ENCODE data around the gene SPDYE17.
"Not testable (repeated sequence)": the region's sequence is repeated elsewhere in the genome, so short reads cannot be mapped to it uniquely, and the experiment has no call there.

Gene SPDYE17

GRCh38 chr7:77032261-77032660 lies at the start of gene SPDYE17:
TSS of gene SPDYE17 (minus strand) at chr7:77032361. CDS start at chr7:77030570, 1,791 bp downstream.
- not testable (repeated sequence) for DNase-seq (ENCODE audit: low read depth in 2 of 2)

GRCh38 chr7:77080236-77080635 lies 48.1 kb upstream of the SPDYE17 start:
- not testable (repeated sequence) for DNase-seq (ENCODE audit: low read depth in 2 of 2)

GRCh38 chr7:77079624-77080023 lies 47.5 kb upstream of the SPDYE17 start:
- not testable (repeated sequence) for DNase-seq (ENCODE audit: low read depth in 2 of 2)

GRCh38 chr7:77079112-77079511 lies 47.0 kb upstream of the SPDYE17 start:
- DNase-seq (ENCODE audit: low read depth in 2 of 2) = not testable (repeated sequence)

GRCh38 chr7:77077060-77077459 lies 44.9 kb upstream of the SPDYE17 start:
- DNase-seq (ENCODE audit: low read depth in 2 of 2) = not testable (repeated sequence)

GRCh38 chr7:77074786-77075396 lies 42.7 kb upstream of the SPDYE17 start:
- not testable (repeated sequence) for DNase-seq (ENCODE audit: low read depth in 2 of 2)

- not testable (repeated sequence) for DNase-seq (ENCODE audit: low read depth in 2 of 2)
These were observed 38.9 kb upstream of the SPDYE17 start for GRCh38 chr7:77071108-77071507.

GRCh38 chr7:77065869-77066268 lies 33.7 kb upstream of the SPDYE17 start:
- not testable (repeated sequence) for DNase-seq (ENCODE audit: low read depth in 2 of 2)

GRCh38 chr7:77063732-77064131 lies 31.6 kb upstream of the SPDYE17 start:
- DNase-seq (ENCODE audit: low read depth in 2 of 2) = not testable (repeated sequence)

GRCh38 chr7:77062557-77062956 lies 30.4 kb upstream of the SPDYE17 start, which contains the start of gene SPDYE18:
TSS of gene SPDYE18 (minus strand) at chr7:77062558. CDS start at chr7:77060512, 2,046 bp downstream.
- DNase-seq (ENCODE audit: low read depth in 2 of 2) = not testable (repeated sequence)

GRCh38 chr7:77026349-77026748 lies 5.8 kb downstream of the SPDYE17 start:
- DNase-seq (ENCODE audit: low read depth in 2 of 2) = not testable (repeated sequence)

- not testable (repeated sequence) for DNase-seq (ENCODE audit: low read depth in 2 of 2)
These were observed 22.0 kb downstream of the SPDYE17 start for GRCh38 chr7:77010074-77010680.

GRCh38 chr7:77008000-77008399 lies 24.2 kb downstream of the SPDYE17 start:
- not testable (repeated sequence) for DNase-seq (ENCODE audit: low read depth in 2 of 2)

GRCh38 chr7:77006127-77007110 lies 25.7 kb downstream of the SPDYE17 start:
- DNase-seq (ENCODE audit: low read depth in 2 of 2) = not testable (repeated sequence)

- DNase-seq (ENCODE audit: low read depth in 2 of 2) = not testable (repeated sequence)
These were observed 26.6 kb downstream of the SPDYE17 start for GRCh38 chr7:77005461-77006057.

GRCh38 chr7:77004151-77004550 lies 28.0 kb downstream of the SPDYE17 start:
- not testable (repeated sequence) for DNase-seq (ENCODE audit: low read depth in 2 of 2)

- not testable (repeated sequence) for DNase-seq (ENCODE audit: low read depth in 2 of 2)
These were observed 28.9 kb downstream of the SPDYE17 start for GRCh38 chr7:77003241-77003640.

GRCh38 chr7:77002678-77003233 lies 29.4 kb downstream of the SPDYE17 start:
- DNase-seq (ENCODE audit: low read depth in 2 of 2) = not testable (repeated sequence)

- not testable (repeated sequence) for DNase-seq (ENCODE audit: low read depth in 2 of 2)
These were observed 30.1 kb downstream of the SPDYE17 start for GRCh38 chr7:77002104-77002503.

- not testable (repeated sequence) for DNase-seq (ENCODE audit: low read depth in 2 of 2)
These were observed 32.6 kb downstream of the SPDYE17 start for GRCh38 chr7:76999474-77000107.

Data from stimulated activated CD4-positive, alpha-beta T cell treated with anti-CD3 and anti-CD28 coated beads, Interleukin-12 subunit alpha, Interleukin-12 subunit beta, amount 100 ng/mL, for 24 hours (primary cell).